Retina (tissue), 1 donor: Measurements from ENCODE around the gene WNT3A.
A peak's percentile ranks its signal among the peaks of the same experiment; 100 is the strongest.
"Not testable (repeated sequence)": the region's sequence is repeated elsewhere in the genome, so short reads cannot be mapped to it uniquely, and the experiment has no call there.

Experiments
- DNase-seq: peaks from one replicate; pipeline ENCODE4 v3.0.0-alpha.2; 2016

Gene WNT3A

GRCh38 chr1:228006786-228007048, at the start of gene WNT3A:
Gene WNT3A (plus strand): TSS chr1:228006998. CDS start chr1:228007129, 131 bp downstream.
- DNase-seq: no peak

- DNase-seq: no peak
These were observed 48.0 kb upstream of the WNT3A start for GRCh38 chr1:227958617-227959324.

- no peak for DNase-seq
These were observed 47.4 kb upstream of the WNT3A start for GRCh38 chr1:227959325-227959860.

- peak; percentile 2 for DNase-seq
These were observed 44.9 kb upstream of the WNT3A start for GRCh38 chr1:227961651-227962466.

GRCh38 chr1:227966733-227967132, 40.1 kb upstream of the WNT3A start:
- DNase-seq: not testable (repeated sequence)

- DNase-seq: not testable (repeated sequence)
These were observed 39.0 kb upstream of the WNT3A start for GRCh38 chr1:227967815-227968214.

GRCh38 chr1:227970076-227970995, 36.5 kb upstream of the WNT3A start:
- not testable (repeated sequence) for DNase-seq

- DNase-seq: not testable (repeated sequence)
These were observed 35.6 kb upstream of the WNT3A start for GRCh38 chr1:227971216-227971615.

GRCh38 chr1:227971643-227972282, 35.0 kb upstream of the WNT3A start:
- not testable (repeated sequence) for DNase-seq

GRCh38 chr1:227972283-227972679, 34.5 kb upstream of the WNT3A start:
- DNase-seq: not testable (repeated sequence)

- peak; percentile 9 for DNase-seq
These were observed 33.9 kb upstream of the WNT3A start for GRCh38 chr1:227972843-227973374.

GRCh38 chr1:227973724-227974288, 33.0 kb upstream of the WNT3A start:
- DNase-seq: not testable (repeated sequence)

- DNase-seq: not testable (repeated sequence)
These were observed 31.1 kb upstream of the WNT3A start for GRCh38 chr1:227975583-227976283.

GRCh38 chr1:227987181-227987580, 19.6 kb upstream of the WNT3A start:
- no peak for DNase-seq

GRCh38 chr1:227994632-227995300, 12.0 kb upstream of the WNT3A start:
- DNase-seq: no peak

GRCh38 chr1:227996187-227996950, 10.4 kb upstream of the WNT3A start:
- no peak for DNase-seq

- no peak for DNase-seq
These were observed 8.3 kb upstream of the WNT3A start for GRCh38 chr1:227998374-227999055.

GRCh38 chr1:227999056-227999930, 7.5 kb upstream of the WNT3A start:
- DNase-seq: peak; percentile 80
